ENCODE results near the gene FLT3LG. TPM values are rescaled to one million over a fixed set of nuclear protein-coding genes. Genes with fewer than 3 reads are reported as not detected.

Gene FLT3LG
- total and polyA plus RNA-seq, 2 experiments from 2014 or later: 0.49 to 1.8 TPM

DNA sequence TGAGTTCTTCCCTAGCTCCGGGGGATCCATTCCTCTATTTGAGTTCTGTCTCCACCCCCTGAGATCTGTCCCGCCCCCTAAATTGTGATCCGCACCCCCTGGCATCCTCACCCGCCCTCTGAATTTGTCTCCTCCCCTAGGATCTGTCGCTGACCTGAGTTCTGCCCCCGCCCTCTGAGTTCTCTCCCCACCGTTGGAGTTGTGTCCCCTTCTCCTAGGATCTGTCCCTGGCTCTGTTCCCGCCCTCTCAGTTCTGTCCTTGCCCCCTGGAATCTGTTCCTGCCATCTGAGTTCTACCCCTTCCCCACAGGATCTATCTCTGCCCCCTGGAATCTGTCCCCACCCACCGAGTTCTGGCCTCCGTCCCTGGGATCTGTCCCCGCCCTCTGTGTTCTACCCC is 31.7 kb upstream of the FLT3LG start:
- H3K4me3 Mint-ChIP-seq: peak overlapping the region; percentile 66
- peak overlapping the region; percentile 32 for H3K27ac Mint-ChIP-seq
- Histone ChIP-seq H3K4me2 (peak overlapping the region; percentile 94), H2AFZ (peak overlapping the region; percentile 90), H4K20me1 (replicated peaks; ENCODE audit: insufficient read depth) (no peaks in the 10 kb centered on the region), H3K9me2 (ENCODE audit: insufficient read depth) (no peaks in the 10 kb centered on the region), H3K36me3 (ENCODE audit: insufficient read depth) (no peaks in the 10 kb centered on the region; the same call in 1 of the 2 replicates), H3K79me2 (replicated peaks; ENCODE audit: insufficient read depth) (no peaks in the 10 kb centered on the region), H3K4me3 (peak overlapping the region; percentile 61), H3K27me3 (ENCODE audit: insufficient read depth) (peaks cover 46% of the 10 kb centered on the region), H3K27ac (ENCODE audit: low read depth) (peak overlapping the region; percentile 76; the same call in 1 of the 2 replicates), H3K4me1 (ENCODE audit: insufficient read depth) (peaks cover 13% of the 10 kb centered on the region), H3F3A (replicated peaks; ENCODE audit: low read depth) (peaks cover 16% of the 10 kb centered on the region)
- peak; percentile 4 for ATAC-seq
- H3K36me3 Mint-ChIP-seq (ENCODE audit: low read depth): peaks cover 15% of the 10 kb centered on the region; the same call in 2 of the 3 replicates
- H3K27me3 Mint-ChIP-seq (ENCODE audit: insufficient read depth, low read depth, poor library complexity): peaks cover 72% of the 10 kb centered on the region
- DNase-seq (ENCODE audit: low spot score): peak; percentile 86
- H3K4me1 Mint-ChIP-seq: peaks cover 21% of the 10 kb centered on the region
- TF ChIP-seq ETS1 (IDR thresholded peaks at IDR 0.05) (no peak), NANOG (IDR thresholded peaks at IDR 0.05; ENCODE audit: borderline replicate concordance) (no peak), STAT1 (IDR thresholded peaks at IDR 0.05; ENCODE audit: unreplicated experiment) (no peak), EZH2phosphoT487 (IDR thresholded peaks at IDR 0.05; ENCODE audit: unreplicated experiment) (no peak), ZNF114 (CRISPR knock-in tag; IDR thresholded peaks at IDR 0.05) (no peak), POLR2AphosphoS5 (IDR thresholded peaks at IDR 0.05; ENCODE audit: low read depth) (no peak), JUNB (IDR thresholded peaks at IDR 0.05; ENCODE audit: unreplicated experiment) (no peak), ZNF331 (CRISPR knock-in tag; IDR thresholded peaks at IDR 0.05; ENCODE audit: low read depth) (no peak), CTCF (conservative IDR thresholded peaks at IDR 0.05; ENCODE audit: low read depth in 2 of 2) (no peak), EZH2 (IDR thresholded peaks at IDR 0.05; ENCODE audit: low read depth, unreplicated experiment) (no peak), CREB1 (CRISPR knock-in tag; IDR thresholded peaks at IDR 0.05; ENCODE audit: low read depth) (no peak)
- TF ChIP-seq, protein P1, sequence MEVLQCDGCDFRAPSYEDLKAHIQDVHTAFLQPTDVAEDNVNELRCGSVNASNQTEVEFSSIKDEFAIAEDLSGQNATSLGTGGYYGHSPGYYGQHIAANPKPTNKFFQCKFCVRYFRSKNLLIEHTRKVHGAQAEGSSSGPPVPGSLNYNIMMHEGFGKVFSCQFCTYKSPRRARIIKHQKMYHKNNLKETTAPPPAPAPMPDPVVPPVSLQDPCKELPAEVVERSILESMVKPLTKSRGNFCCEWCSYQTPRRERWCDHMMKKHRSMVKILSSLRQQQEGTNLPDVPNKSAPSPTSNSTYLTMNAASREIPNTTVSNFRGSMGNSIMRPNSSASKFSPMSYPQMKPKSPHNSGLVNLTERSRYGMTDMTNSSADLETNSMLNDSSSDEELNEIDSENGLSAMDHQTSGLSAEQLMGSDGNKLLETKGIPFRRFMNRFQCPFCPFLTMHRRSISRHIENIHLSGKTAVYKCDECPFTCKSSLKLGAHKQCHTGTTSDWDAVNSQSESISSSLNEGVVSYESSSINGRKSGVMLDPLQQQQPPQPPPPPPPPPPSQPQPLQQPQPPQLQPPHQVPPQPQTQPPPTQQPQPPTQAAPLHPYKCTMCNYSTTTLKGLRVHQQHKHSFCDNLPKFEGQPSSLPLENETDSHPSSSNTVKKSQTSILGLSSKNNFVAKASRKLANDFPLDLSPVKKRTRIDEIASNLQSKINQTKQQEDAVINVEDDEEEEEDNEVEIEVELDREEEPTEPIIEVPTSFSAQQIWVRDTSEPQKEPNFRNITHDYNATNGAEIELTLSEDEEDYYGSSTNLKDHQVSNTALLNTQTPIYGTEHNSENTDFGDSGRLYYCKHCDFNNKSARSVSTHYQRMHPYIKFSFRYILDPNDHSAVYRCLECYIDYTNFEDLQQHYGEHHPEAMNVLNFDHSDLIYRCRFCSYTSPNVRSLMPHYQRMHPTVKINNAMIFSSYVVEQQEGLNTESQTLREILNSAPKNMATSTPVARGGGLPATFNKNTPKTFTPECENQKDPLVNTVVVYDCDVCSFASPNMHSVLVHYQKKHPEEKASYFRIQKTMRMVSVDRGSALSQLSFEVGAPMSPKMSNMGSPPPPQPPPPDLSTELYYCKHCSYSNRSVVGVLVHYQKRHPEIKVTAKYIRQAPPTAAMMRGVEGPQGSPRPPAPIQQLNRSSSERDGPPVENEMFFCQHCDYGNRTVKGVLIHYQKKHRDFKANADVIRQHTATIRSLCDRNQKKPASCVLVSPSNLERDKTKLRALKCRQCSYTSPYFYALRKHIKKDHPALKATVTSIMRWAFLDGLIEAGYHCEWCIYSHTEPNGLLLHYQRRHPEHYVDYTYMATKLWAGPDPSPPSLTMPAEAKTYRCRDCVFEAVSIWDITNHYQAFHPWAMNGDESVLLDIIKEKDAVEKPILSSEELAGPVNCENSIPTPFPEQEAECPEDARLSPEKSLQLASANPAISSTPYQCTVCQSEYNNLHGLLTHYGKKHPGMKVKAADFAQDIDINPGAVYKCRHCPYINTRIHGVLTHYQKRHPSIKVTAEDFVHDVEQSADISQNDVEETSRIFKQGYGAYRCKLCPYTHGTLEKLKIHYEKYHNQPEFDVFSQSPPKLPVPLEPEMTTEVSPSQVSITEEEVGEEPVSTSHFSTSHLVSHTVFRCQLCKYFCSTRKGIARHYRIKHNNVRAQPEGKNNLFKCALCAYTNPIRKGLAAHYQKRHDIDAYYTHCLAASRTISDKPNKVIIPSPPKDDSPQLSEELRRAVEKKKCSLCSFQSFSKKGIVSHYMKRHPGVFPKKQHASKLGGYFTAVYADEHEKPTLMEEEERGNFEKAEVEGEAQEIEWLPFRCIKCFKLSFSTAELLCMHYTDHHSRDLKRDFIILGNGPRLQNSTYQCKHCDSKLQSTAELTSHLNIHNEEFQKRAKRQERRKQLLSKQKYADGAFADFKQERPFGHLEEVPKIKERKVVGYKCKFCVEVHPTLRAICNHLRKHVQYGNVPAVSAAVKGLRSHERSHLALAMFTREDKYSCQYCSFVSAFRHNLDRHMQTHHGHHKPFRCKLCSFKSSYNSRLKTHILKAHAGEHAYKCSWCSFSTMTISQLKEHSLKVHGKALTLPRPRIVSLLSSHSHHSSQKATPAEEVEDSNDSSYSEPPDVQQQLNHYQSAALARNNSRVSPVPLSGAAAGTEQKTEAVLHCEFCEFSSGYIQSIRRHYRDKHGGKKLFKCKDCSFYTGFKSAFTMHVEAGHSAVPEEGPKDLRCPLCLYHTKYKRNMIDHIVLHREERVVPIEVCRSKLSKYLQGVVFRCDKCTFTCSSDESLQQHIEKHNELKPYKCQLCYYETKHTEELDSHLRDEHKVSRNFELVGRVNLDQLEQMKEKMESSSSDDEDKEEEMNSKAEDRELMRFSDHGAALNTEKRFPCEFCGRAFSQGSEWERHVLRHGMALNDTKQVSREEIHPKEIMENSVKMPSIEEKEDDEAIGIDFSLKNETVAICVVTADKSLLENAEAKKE (CRISPR knock-in tag; IDR thresholded peaks at IDR 0.05): no peak
- TF ChIP-seq, protein P2, sequence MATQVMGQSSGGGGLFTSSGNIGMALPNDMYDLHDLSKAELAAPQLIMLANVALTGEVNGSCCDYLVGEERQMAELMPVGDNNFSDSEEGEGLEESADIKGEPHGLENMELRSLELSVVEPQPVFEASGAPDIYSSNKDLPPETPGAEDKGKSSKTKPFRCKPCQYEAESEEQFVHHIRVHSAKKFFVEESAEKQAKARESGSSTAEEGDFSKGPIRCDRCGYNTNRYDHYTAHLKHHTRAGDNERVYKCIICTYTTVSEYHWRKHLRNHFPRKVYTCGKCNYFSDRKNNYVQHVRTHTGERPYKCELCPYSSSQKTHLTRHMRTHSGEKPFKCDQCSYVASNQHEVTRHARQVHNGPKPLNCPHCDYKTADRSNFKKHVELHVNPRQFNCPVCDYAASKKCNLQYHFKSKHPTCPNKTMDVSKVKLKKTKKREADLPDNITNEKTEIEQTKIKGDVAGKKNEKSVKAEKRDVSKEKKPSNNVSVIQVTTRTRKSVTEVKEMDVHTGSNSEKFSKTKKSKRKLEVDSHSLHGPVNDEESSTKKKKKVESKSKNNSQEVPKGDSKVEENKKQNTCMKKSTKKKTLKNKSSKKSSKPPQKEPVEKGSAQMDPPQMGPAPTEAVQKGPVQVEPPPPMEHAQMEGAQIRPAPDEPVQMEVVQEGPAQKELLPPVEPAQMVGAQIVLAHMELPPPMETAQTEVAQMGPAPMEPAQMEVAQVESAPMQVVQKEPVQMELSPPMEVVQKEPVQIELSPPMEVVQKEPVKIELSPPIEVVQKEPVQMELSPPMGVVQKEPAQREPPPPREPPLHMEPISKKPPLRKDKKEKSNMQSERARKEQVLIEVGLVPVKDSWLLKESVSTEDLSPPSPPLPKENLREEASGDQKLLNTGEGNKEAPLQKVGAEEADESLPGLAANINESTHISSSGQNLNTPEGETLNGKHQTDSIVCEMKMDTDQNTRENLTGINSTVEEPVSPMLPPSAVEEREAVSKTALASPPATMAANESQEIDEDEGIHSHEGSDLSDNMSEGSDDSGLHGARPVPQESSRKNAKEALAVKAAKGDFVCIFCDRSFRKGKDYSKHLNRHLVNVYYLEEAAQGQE (IDR thresholded peaks at IDR 0.05; ENCODE audit: unreplicated experiment): no peak
- H3K9me3 Mint-ChIP-seq: peaks cover 5% of the 10 kb centered on the region; the same call in 2 of the 3 replicates
